Stimulated activated CD4-positive, alpha-beta T cell treated with anti-CD3 and anti-CD28 coated beads, TNF-alpha, amount 100 ng/mL, for 24 hours (primary cell): ENCODE measurements around the gene ENDOG.
"Not testable (repeated sequence)": the region's sequence is repeated elsewhere in the genome, so short reads cannot be mapped to it uniquely, and the experiment has no call there.

Experiments
- DNase-seq, 3 experiments: peaks; one replicate each; pipeline ENCODE4 v3.0.0-alpha.2; 2020; ENCODE audit warnings: low read depth in 3 of 3

Gene ENDOG

GRCh38 chr9:128828719-128829452, 10.6 kb downstream of the ENDOG start:
- DNase-seq = no peak

DNA sequence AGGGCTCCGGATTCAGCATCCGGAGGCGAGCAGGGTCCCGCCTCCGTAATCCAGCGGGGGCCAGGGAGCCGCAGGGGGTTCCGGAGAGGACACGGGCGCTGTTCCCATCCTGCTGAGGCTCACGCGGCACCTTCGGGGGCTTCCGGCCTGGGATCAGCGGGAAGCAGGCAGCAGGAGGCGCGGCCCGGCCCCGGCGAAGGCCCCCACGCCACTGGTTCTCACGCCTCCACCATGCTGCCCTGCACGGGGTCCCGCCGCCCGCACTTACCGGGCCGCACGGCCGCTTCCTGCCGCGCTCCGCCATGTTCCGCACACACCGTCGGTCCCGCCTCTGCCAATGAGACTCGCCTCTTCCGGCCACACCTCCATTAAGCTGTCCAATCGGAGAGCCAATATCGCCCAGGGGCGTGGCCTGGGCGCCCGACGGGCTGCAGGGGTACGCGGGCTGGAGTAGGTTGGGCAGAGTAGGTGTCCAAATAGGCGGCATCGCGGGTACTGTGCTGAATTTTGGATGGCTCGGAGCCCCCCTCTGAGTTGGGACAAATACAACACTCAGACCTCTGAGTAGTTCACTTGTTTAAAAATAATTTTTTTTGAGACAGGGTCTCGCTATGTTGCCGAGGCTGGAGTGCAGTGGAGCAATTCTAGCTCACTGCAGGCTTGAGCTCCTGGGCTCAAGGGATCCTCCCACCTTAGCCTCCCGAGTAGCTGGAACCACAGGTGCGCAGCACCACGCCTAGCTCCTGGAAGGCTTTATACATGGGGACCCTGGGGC, 11.4 kb downstream of the ENDOG start, which contains the start of gene SPOUT1:
TSS of gene SPOUT1 (minus strand) at position 318 of the 775 bp plus-strand sequence. CDS start at position 304, 14 bp downstream.
- peak; percentile 88 to 94 (median 89) for DNase-seq

- DNase-seq = no peak
Observed at GRCh38 chr9:128833696-128834095, 15.4 kb downstream of the ENDOG start.

DNA sequence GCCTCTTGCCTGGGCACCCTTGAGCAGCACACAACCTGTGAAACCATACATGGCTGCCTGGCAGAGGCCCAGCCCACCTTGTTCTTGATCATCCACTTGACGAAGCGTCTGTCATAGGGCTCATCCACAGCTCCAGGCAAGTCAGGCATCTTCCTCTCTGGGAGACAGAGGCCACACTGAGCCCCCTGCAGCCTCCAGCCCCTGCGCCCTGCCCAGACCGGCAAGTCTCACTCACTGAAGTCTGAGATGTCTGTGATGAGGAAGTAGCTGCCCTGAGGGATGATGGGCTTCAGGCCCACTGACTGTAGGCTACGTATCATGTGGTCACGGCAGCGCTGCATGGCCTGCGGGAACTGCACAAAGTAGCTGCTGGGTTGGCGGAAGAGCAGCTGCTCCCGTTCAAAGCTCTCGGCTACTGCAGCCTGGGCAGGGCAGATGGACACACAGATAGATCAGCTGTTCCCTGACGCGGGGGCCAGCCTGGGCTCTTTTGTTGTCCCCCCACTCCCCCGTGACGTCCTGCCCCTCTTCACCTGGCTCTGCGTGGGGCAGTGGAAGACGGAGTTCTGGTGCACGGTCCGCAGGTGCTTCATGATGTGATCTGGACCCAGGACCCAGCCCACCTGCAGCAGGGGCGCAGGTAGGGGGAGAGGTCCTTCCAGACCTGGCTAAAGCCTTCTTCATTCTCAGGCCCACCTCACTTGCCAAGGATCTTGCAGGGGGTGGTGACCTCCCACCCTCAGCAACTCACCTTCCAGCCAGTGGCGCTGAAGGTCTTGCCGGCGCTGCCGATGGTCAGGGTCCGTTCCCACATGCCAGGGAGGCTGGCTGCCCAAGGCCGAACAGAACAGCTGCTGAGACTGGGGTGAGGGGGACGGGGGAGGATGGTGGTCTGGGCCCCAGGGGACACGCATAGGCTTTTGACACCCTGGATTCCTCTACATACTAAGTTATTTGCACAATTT, 17.2 kb downstream of the ENDOG start:
- no peak for DNase-seq

DNA sequence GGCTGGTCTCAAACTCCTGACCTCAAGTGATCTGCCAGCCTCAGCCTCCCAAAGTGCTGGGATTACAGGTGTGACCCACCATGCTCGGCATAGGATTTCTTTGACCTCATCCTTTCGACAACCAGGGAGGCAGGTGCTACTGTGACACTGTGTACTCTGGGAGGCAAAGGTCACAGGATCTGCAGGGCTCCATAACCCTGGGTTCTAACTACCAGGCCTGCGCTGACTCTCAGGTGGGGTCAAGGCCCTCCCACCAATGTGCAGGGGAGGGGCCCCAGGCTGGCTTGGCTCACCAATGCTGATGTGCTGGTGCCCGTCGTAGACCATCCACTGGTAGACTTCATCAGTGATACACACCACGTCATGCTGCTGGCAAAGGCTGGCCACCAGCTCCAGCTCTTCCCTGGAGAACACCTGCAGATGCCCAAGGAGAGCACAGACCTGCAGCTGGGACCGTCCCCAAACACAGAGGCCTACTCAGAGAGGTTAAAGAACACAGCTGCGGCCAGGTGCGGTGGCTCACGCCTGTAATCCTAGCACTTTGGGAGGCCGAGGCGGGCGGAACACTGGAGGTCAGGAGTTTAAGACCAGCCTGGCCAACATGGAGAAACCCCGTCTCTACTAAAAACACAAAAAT, 18.3 kb downstream of the ENDOG start:
- DNase-seq = no peak

- no peak for DNase-seq
Observed at GRCh38 chr9:128838338-128838737, 20.0 kb downstream of the ENDOG start.

- no peak for DNase-seq
Observed at GRCh38 chr9:128840524-128840923, 22.2 kb downstream of the ENDOG start.

DNA sequence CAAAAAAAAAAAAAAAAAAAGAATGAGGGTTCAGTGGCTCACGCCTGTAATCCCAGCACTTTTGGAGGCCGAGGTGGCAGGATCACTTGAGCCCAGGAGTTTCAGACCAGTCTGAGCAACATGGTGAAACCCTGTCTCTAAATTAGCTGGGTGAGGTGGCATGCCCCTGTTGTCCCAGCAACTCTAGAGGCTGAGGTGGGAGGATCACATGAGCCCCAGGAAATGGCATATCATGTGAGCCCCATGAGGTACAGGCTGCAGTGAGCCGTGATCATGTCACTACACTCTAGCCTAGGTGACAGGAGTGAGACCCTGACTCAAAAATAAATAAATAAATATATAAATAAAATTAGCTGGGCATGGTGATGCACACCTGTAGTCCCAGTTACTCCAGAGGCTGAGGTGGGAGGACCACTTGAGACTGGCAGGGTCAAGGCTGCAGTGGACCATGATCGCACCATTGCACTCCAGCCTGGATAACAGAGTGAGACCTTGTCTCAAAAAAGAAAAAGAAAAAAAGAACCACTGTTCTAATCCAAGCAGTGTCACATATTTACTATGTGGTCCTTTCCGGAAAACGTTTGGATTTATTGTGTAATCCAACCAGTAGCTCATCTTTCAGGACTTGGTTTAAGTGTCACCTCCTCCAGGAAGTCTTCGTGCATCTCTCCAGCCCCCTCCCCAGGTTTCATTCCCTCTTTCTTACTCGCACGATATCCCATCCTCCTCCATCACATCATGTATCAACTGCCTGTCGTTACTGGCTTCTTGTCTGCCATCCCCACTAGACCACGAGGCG, 23.6 kb downstream of the ENDOG start:
- no peak for DNase-seq

GRCh38 chr9:128843171-128843570, 24.9 kb downstream of the ENDOG start:
- not testable (repeated sequence) for DNase-seq

DNA sequence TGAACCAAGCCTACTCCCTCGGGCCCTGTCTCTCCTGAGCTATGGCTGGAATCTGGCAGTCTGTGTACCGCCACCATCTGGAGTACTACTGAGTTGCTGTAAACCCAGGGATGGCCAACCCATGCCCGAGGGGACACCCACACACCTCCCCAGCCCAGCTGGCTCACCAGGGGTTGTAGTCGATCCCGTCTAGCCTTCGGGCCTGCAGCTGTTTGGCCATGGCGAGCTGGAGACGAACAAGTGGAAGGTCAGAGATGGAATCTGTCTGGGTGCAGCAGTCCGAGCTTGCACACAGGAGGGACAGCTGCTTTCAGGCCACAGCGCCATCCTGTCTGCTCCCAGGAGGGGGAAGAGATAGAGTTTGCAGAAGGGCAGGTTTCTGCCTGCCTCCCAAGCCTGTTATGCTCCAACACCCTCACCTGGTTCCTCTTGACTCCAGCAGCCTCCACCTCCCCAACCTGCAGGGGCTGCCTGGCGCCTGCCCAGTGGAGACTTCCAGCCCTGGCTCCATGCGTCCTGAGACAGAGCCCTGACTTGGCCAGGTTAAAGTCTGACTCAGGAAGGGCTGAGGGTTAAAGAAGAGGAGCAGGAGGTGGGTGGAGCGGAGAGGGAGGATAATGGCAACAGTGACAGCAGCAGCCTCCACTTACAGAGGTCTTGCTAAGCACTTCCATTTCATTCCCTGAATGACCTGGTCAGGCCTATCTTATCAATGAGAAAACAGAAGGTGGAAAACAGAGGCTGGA, 27.1 kb downstream of the ENDOG start:
- DNase-seq = no peak

GRCh38 chr9:128846680-128847030, 28.4 kb downstream of the ENDOG start:
- DNase-seq = no peak

GRCh38 chr9:128847803-128848202, 29.5 kb downstream of the ENDOG start:
- no peak for DNase-seq

DNA sequence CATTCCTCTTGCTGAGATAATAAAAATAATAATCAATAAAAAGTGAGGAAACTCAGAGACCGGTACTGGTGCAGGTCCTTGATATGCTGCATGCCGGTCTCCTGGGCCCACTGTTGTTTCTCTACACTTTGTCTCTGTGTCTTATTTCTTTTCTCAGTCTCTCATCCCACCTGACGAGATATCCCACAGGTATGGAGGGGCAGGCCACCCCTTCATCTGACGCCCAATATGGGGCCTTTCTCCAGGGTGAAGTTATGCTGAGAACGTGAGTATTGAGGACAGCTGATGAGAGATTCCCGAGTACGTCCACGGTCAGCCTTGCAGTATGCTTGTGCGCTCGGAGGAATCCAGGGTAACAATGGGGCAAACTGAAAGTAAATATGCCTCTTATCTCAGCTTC, 32.7 kb downstream of the ENDOG start:
- DNase-seq = not testable (repeated sequence)

DNA sequence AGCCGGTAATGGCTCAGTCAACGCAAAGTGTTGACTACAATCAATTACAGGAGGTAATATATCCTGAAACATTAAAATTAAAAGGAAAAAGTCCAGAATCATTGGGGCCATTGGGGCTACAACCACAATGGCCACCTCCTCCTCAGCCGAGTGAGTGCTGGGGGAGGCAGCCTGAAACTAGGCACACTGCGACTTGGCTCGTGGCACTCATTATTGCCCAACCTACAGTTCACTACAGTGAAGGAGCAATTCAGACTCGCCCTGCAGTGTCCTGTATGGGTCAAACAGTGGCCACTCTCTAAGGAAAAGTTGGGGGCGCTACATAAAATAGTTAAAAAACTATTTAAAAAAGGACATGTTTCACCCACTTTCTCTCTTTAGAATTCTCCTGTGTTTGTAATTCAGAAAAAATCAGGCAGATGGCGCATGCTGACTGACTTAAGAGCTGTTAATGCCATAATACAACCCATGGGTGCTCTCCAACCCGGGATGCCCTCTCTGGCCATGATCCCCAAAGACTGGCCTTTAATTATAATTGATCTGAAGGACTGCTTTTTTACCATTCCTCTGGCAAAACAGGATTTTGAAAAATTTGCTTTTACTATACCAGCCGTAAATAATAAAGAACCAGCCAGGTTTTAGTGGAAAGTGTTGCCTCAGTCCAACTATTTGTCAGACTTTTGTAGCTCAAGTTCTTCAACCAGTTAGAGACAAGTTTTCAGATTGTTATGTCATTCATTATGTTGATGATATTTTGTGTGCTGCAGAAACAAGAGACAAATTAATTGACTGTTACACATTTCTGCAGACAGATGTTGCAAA, 33.7 kb downstream of the ENDOG start:
- not testable (repeated sequence) for DNase-seq

DNA sequence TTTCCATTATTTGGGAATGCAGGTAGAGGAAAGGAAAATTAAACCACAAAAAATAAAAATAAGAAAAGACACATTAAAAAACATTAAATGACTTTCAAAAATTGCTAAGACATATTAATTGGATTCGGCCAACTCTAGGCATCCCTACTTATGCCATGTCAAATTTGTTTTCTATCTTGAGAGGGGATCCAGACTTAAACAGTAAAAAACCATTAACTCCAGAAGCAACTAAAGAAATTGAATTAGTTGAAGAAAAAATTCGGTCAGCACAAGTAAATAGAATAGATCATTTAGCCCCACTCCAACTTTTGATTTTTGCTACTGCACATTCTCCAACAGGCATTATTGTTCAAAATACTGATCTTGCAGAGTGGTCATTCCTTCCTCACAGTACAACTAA, 34.3 kb downstream of the ENDOG start:
- DNase-seq = not testable (repeated sequence)

- not testable (repeated sequence) for DNase-seq
Observed at GRCh38 chr9:128854454-128854853, 36.2 kb downstream of the ENDOG start.

- not testable (repeated sequence) for DNase-seq
Observed at GRCh38 chr9:128858476-128858875, 40.2 kb downstream of the ENDOG start.

DNA sequence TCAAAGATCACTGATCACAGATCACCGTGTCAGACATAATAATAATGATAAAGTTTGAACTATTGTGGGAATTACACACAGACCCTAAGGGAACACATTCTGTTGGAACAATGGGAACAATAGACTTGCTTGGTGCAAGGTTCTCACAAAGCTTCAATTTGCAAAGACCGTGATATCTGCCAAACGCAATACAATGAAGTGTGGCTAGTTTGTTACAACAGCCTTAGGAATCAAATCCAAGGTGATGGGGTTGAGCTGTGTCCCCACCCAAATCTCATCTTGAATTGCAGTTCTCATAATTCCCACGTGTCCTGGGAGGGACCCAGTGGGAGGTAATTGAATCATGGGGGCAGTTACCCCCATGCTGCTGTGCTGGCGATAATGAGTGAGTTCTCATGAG, 42.6 kb downstream of the ENDOG start:
- DNase-seq = no peak

GRCh38 chr9:128861501-128861900, 43.2 kb downstream of the ENDOG start:
- no peak for DNase-seq
